CD4-positive, alpha-beta memory T cell (primary cell): ENCODE results near the gene CFAP53. TPM values are rescaled to one million over a fixed set of nuclear protein-coding genes. Genes with fewer than 3 reads are reported as not detected.
A peak's percentile ranks its signal among the peaks of the same experiment; 100 is the strongest.

Experiments
- CTCF ChIA-PET: fragments of 350-600 bp; sonication (Branson Sonifier 250); formaldehyde crosslinking; loops from one replicate; lab custom pipeline; 2021; ENCODE audit warnings: inconsistent platforms; ENCODE audit not compliant: partially characterized antibody; lab: Charles Lee
- POLR2A ChIA-PET: fragments of 350-600 bp; sonication (Branson Sonifier 250); formaldehyde crosslinking; loops from one replicate; lab custom pipeline; 2021; ENCODE audit not compliant: partially characterized antibody; lab: Charles Lee
- DNase-seq, 5 donors: peaks; one replicate each; pipeline versions ENCODE4 v3.0.0 to v3.0.0-alpha.2; 2020 to 2022; ENCODE audit warnings: mixed read lengths in 1 of 5
- H3K27ac ChIP-seq: one replicate; pipeline ENCODE4 v1.7.0; 2013; ENCODE audit warnings: low read depth, low read length
- H3K27me3 ChIP-seq: 2 replicates; pipeline ENCODE4 v1.7.0; 2013; ENCODE audit warnings: mild to moderate bottlenecking, low read length, moderate library complexity; ENCODE audit not compliant: insufficient read depth
- H3K36me3 ChIP-seq: 2 replicates; pipeline ENCODE4 v1.7.0; 2013; ENCODE audit warnings: mild to moderate bottlenecking, low read length, moderate library complexity; ENCODE audit not compliant: insufficient read depth
- H3K4me1 ChIP-seq: 2 replicates; pipeline ENCODE4 v1.7.0; 2013; ENCODE audit warnings: mild to moderate bottlenecking, low read length, moderate library complexity; ENCODE audit not compliant: insufficient read depth
- H3K4me3 ChIP-seq, 2 donors: one replicate each; pipeline ENCODE4 v1.7.0; 2013; ENCODE audit warnings: low read length in 2 of 2, mild to moderate bottlenecking in 1 of 2
- H3K9me3 ChIP-seq, 2 donors: one replicate each; pipeline ENCODE4 v1.7.0; 2013; ENCODE audit warnings: low read length in 2 of 2, control low read depth in 1 of 2; ENCODE audit not compliant: control insufficient read depth in 1 of 2
- H3K27ac Mint-ChIP-seq, 7 donors: one replicate each; pipeline ENCODE4 v1.8.0; 2020 to 2021; ENCODE audit warnings: mixed read lengths in 7 of 7, mild to moderate bottlenecking in 6 of 7, inconsistent platforms in 3 of 7, moderate library complexity in 3 of 7
- H3K27me3 Mint-ChIP-seq, 2 donors: one replicate each; pipeline ENCODE4 v1.8.0; 2020 to 2021; ENCODE audit warnings: mixed read lengths in 2 of 2
- H3K36me3 Mint-ChIP-seq, 2 donors: one replicate each; pipeline ENCODE4 v1.8.0; 2020 to 2021; ENCODE audit warnings: mixed read lengths in 2 of 2, inconsistent platforms in 1 of 2, mild to moderate bottlenecking in 1 of 2
- H3K4me1 Mint-ChIP-seq, 4 donors: one replicate each; pipeline ENCODE4 v1.8.0; 2020 to 2021; ENCODE audit warnings: mixed read lengths in 4 of 4, mild to moderate bottlenecking in 1 of 4
- H3K4me3 Mint-ChIP-seq, 8 donors: one replicate each; pipeline ENCODE4 v1.8.0; 2020 to 2021; ENCODE audit warnings: mixed read lengths in 8 of 8, mild to moderate bottlenecking in 7 of 8, moderate library complexity in 6 of 8, inconsistent platforms in 3 of 8
- H3K9me3 Mint-ChIP-seq, 8 donors: one replicate each; pipeline ENCODE4 v1.8.0; 2020 to 2021; ENCODE audit warnings: mixed read lengths in 8 of 8, mild to moderate bottlenecking in 5 of 8, inconsistent platforms in 3 of 8, moderate library complexity in 1 of 8
- intact Hi-C: fragments of 100-400 bp; cut with micrococcal nuclease; formaldehyde crosslinking; loops from one replicate; pipeline ENCODE4 v1.15.1; 2023
- polyA plus RNA-seq, 2 donors: library from polyadenylated mRNA; unstranded; fragments of 300-500 nt; fragmentation: Illumina TruSeq; gene quantifications; one replicate each; pipeline ENCODE4 v1.2.3, GENCODE V29; 2021
- total RNA-seq, 2 experiments: library from RNA; stranded (reverse); gene quantifications; one replicate each; pipeline ENCODE4 v1.2.3, GENCODE V29; 2021

Gene CFAP53
- total and polyA plus RNA-seq, 4 experiments from 2014 or later: 0.10 to 1.6 (median 0.76) TPM

DNA sequence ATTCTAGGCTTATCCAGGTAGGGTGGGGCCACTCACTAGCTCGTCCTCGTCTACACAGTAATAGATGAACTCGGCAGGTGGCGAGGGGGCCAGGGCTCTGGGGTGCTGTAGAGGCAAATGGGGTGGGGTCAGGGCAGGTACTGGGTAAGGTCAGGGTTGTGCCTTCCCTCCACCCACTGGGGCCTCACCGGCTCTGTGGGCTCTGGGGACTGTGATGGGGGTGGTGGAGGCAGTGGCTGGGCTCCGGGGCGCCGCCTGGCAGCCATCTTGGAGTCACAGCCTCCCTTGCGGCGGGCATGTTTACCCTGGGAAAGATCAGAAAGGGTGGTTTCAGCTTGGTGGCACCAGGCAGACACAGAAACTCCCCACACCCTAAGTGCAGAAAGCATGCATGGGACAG, 8.6 kb upstream of the CFAP53 start:
- peaks cover 9 to 17% (median 13%) of the 10 kb centered on the region in 4 donors for H3K4me1 Mint-ChIP-seq
- ChIA-PET POLR2A (no interaction called here), CTCF (interaction anchor here (0.5 to 1.0 kb wide), 2 partner anchors 8 to 776 kb away, joined by 3 read pairs; partner anchors contain the start of gene CFAP53)
- DNase-seq: no peak
- H3K36me3 Mint-ChIP-seq: peaks cover 51 to 76% of the 10 kb centered on the region in 2 donors
- Histone ChIP-seq H3K27ac (no peak overlapping the region), H3K27me3 (no peaks in the 10 kb centered on the region), H3K4me3 (no peak overlapping the region), H3K4me1 (peaks cover 14% of the 10 kb centered on the region), H3K9me3 (no peaks in the 10 kb centered on the region), H3K36me3 (peaks cover 63% of the 10 kb centered on the region)
- no peaks in the 10 kb centered on the region for H3K9me3 Mint-ChIP-seq
- intact Hi-C loops: no loop called here
- no peak overlapping the region for H3K27ac Mint-ChIP-seq
- no peaks in the 10 kb centered on the region for H3K27me3 Mint-ChIP-seq
- no peak overlapping the region for H3K4me3 Mint-ChIP-seq

DNA sequence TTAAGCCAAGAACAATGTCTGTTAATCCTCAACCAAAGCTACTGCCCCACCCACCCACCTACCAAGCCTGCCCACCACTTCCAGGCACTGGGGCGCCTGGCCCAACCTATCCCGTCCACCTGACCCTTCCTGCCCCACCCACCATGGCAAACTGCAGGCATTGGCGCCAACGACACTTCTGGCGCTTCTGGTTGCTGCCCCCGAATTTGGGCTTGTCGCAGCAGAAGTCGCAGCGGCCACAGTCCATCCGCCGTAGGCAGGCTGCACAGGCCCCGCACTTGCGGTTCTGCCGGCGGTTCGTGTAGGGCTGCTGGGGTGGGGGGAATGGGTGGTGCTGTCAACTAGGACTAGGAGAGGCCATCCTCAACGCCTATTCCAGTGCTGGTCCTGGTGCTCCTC, 7.7 kb upstream of the CFAP53 start:
- Histone ChIP-seq H3K4me1 (peaks cover 5% of the 10 kb centered on the region), H3K9me3 (no peaks in the 10 kb centered on the region), H3K27ac (no peak overlapping the region), H3K27me3 (no peaks in the 10 kb centered on the region), H3K4me3 (no peak overlapping the region), H3K36me3 (peaks cover 69% of the 10 kb centered on the region)
- Mint-ChIP-seq H3K36me3 (peaks cover 58 to 81% of the 10 kb centered on the region in 2 donors), H3K4me3 (peak overlapping the region in 1 of 8 donors; percentile 49), H3K27ac (peak overlapping the region in 1 of 7 donors; percentile 13), H3K27me3 (no peaks in the 10 kb centered on the region), H3K9me3 (no peaks in the 10 kb centered on the region), H3K4me1 (peaks cover 4 to 9% (median 7%) of the 10 kb centered on the region in 4 donors)
- POLR2A ChIA-PET: no interaction called here
- no peak for DNase-seq
- intact Hi-C loops: no loop called here
- CTCF ChIA-PET: no interaction called here

DNA sequence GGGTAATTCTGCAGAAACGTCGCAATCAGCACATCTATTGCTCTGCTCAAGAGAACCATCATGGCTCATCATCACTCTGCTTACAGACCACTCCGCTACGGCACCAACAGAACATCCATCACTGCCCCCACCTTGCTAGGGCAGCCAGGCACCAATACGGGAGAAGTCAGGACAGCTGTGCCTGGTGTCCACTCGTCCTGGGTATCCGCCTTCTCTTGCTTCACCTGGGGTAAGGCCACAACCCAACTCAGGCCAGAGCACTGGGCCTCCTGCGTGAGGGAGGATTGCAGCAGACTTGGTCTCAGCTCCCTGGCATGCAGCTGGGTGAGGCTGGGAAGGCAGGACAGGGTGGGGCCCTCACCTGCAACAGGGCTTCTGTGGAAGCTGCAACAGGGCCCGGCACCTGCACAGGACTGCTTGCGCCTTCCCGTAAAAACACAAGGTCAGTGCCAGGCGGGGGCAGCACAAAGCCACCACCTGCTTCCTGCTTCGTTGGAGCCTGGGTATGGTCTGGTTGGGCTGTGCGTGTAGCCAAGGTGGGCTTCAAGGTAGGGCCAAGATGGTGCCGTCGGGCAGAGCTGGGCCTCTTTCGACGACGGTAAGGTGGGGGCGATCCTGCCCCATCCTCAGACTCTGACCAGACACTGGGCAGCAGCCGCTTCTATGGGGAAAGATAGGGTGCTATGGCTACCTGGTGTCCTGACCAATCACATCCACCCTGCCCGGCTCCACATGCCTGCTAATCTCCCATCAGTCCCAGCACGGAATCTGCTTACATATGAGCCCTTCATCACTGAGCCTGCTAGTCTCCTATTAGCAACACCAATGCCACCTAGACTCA, 7.1 kb upstream of the CFAP53 start:
- intact Hi-C loops: no loop called here
- Histone ChIP-seq H3K4me3 (no peak overlapping the region), H3K4me1 (no peaks in the 10 kb centered on the region), H3K9me3 (no peaks in the 10 kb centered on the region), H3K27me3 (no peaks in the 10 kb centered on the region), H3K27ac (no peak overlapping the region), H3K36me3 (peaks cover 71% of the 10 kb centered on the region)
- ChIA-PET CTCF (no interaction called here), POLR2A (interaction anchor here (8.2 kb wide), 1 partner anchor 8 kb away, joined by 68 read pairs; the partner anchor contains the start of gene MBD1)
- Mint-ChIP-seq H3K36me3 (peaks cover 59 to 80% of the 10 kb centered on the region in 2 donors), H3K4me1 (peaks cover 0 to 7% (median 4%) of the 10 kb centered on the region in 4 donors), H3K9me3 (no peaks in the 10 kb centered on the region), H3K27me3 (no peaks in the 10 kb centered on the region), H3K27ac (peak overlapping the region in 2 of 7 donors; percentile 13 to 50), H3K4me3 (peak overlapping the region in 1 of 8 donors; percentile 49)
- no peak for DNase-seq

DNA sequence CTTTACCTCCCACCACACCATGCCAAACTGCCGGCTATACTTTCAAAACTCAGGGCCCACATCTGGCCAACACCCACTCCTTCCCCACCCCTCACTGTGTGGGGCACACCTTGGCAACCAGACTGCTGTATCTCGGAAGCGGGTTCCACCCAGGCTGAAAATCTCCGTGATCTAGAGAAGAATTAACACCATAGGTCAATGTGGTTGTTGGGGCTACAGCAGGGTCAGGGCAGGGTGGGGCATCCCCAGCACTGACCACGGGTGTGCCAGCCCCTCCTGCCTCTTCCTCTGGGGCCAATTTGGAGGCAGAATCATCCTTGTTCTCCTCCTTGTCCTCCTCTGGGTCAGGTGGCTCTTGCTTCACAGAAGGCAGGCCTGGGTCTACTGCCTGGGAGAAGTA, 6.3 kb upstream of the CFAP53 start:
- Mint-ChIP-seq H3K4me3 (no peak overlapping the region), H3K27ac (peak overlapping the region in 4 of 7 donors; percentile 30 to 57 (median 42)), H3K27me3 (no peaks in the 10 kb centered on the region), H3K9me3 (no peaks in the 10 kb centered on the region), H3K36me3 (peaks cover 59 to 75% of the 10 kb centered on the region in 2 donors), H3K4me1 (peaks cover under 1 to 6% (median 4%) of the 10 kb centered on the region in 4 donors)
- H3K27ac ChIP-seq: no peak overlapping the region
- DNase-seq: no peak
- peaks cover 67% of the 10 kb centered on the region for H3K36me3 ChIP-seq
- H3K27me3 ChIP-seq: no peaks in the 10 kb centered on the region
- intact Hi-C loops: no loop called here
- H3K9me3 ChIP-seq: no peaks in the 10 kb centered on the region
- CTCF ChIA-PET: no interaction called here
- H3K4me3 ChIP-seq: no peak overlapping the region
- H3K4me1 ChIP-seq: no peaks in the 10 kb centered on the region
- POLR2A ChIA-PET: interaction anchor here (8.2 kb wide), 1 partner anchor 9 kb away, joined by 68 read pairs; the partner anchor contains the start of gene MBD1

DNA sequence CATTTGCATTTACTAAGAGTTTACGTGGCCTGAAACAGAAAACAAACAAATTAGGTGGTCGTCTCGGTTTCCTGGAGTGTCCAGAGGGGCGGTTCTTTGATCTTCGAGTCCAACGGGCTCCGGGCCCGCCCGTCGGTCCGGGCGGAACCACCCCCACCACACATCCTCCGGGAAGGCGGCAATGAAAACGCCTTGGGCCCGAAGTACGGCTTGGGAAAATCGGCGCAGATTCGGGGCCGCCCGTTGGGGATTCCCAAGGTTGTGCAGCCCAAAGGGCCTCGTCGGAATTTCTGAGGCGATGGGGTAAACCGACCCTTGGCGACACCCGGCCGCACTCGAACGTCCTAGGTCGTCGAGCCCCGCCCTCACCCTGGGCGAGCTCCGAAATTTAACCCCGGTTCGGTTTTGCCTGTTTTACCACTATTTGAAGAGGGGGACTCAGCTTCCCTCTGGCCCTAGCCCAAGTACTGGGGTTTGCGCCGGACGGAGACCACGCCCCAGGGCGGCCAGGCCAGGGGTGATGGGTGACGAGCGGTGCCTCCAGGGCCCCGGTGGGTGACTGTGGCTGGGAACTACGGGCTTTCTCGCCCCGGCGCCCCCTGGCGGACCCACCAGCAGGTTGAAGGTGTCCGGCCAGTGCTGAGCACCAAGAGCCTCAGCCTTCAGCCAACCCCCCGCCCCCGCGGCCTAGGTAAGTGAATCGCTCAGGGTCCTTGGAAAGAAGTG, 1.9 kb upstream of the CFAP53 start:
- Mint-ChIP-seq H3K27ac (peak overlapping the region; percentile 26 to 90 (median 79)), H3K4me1 (peaks cover 11 to 23% (median 18%) of the 10 kb centered on the region in 4 donors), H3K36me3 (peaks cover 25 to 39% of the 10 kb centered on the region in 2 donors), H3K27me3 (no peaks in the 10 kb centered on the region), H3K9me3 (no peaks in the 10 kb centered on the region), H3K4me3 (peak overlapping the region; percentile 78 to 91 (median 84))
- POLR2A ChIA-PET: interaction anchor here (0.9 to 8.2 kb wide), 4 partner anchors 11 to 89 kb away, joined by 3 to 68 read pairs (median 3); partner anchors contain the start of gene MBD1
- DNase-seq: peak; percentile 65 to 70 (median 68)
- Histone ChIP-seq H3K27me3 (no peaks in the 10 kb centered on the region), H3K4me3 (peak overlapping the region in 1 of 2 donors; percentile 55), H3K9me3 (no peaks in the 10 kb centered on the region), H3K4me1 (peaks cover 15% of the 10 kb centered on the region), H3K36me3 (peaks cover 28% of the 10 kb centered on the region), H3K27ac (peak overlapping the region; percentile 46)
- intact Hi-C loops: loop anchor here (1.0 to 5.0 kb wide), 5 partner anchors 30 to 1593 kb away; partner anchors contain the start of gene C18orf32
- CTCF ChIA-PET: interaction anchor here (0.6 to 4.5 kb wide), 12 partner anchors 10 to 784 kb away, joined by 3 to 42 read pairs (median 4); partner anchors contain the start of genes MBD1 and SKA1

DNA sequence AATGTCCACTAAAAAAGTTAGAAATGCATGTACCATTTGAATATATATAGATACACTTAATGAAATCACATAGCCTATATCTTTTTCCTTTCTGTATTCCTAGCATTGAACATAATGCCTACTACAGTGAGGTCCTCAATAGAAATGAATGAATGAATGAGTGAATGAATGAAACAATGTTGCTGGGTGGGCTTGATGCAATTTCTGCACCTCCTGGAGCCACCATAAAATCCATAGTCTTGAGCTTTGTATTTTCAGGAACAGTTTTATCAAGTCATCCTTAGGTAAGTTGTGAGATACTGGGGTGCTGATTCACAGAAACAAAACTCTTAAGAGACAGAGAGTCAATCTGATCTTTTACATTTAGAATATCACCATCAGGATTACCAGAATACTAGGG, 3.3 kb downstream of the CFAP53 start:
- Mint-ChIP-seq H3K27ac (no peak overlapping the region), H3K4me3 (no peak overlapping the region), H3K9me3 (peaks cover 0 to 2% (median 0%) of the 10 kb centered on the region in 8 donors), H3K4me1 (peaks cover 9 to 23% (median 17%) of the 10 kb centered on the region in 4 donors), H3K27me3 (no peaks in the 10 kb centered on the region), H3K36me3 (peaks cover 3 to 4% of the 10 kb centered on the region in 2 donors)
- Histone ChIP-seq H3K27me3 (no peaks in the 10 kb centered on the region), H3K4me1 (peaks cover 15% of the 10 kb centered on the region), H3K36me3 (no peaks in the 10 kb centered on the region), H3K4me3 (no peak overlapping the region), H3K9me3 (no peaks in the 10 kb centered on the region), H3K27ac (no peak overlapping the region)
- ChIA-PET CTCF (interaction anchor here (0.7 kb wide), 1 partner anchor 11 kb away, joined by 3 read pairs; no protein-coding TSS in a partner anchor), POLR2A (interaction anchor here (2.1 kb wide), 1 partner anchor 112 kb away, joined by 4 read pairs; the partner anchor contains the start of gene SKA1)
- intact Hi-C loops: no loop called here
- DNase-seq: no peak
